Measurements from ENCODE around the gene CCDC137.

DNA sequence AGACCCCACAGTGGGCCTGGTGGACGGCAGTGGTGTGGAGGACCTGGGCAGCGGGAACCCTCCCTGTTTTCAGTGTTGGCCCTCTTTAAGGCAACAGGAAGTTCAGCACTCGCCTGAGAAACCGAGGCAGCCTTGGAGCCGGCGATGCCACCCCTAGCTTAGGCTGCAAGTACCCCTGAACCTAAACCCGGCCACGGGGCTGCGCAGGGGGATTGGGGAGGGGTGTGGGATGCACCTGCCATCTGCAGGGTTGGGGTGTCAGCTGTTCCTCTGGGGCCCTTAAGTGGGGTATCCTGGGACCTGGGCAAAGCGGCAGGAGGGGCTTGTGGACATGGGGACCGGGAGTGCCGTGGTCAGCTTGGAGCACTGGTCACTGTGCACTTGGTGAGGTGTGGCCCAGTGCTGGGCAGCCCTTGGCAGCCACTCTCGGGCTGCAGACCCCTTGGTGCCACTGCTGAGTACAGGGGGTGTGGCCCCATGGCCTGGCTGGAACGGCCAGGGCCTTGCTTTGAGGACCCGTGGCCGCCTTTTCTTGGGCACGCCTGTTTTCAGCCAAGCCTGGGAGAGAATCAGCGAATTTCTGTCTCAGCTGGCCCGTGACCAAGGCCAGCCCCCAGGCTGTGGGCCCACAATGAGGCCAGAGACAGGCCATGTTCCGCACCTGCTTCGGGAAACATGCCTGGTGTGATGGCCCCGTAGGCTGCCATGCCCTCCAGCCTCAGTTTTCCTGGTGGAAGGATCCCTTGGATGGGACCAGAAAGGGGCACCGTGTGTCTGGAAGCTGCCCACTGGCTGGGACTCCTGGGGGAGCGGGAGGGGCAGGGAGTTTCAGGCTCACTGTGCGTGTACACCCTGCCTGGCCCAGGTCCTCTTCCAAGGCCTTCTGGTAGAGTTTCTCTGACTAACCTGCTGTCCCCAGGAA lies 41.4 kb downstream of the CCDC137 start:
- TF ChIP-seq JUND (CRISPR knock-in tag; IDR thresholded peaks at IDR 0.05), result no peak
- TF ChIP-seq NBN (conservative IDR thresholded peaks at IDR 0.05), result no peak
- no peak for TF ChIP-seq TARDBP (CRISPR knock-in tag; IDR thresholded peaks at IDR 0.05)
- TF ChIP-seq, protein P1, sequence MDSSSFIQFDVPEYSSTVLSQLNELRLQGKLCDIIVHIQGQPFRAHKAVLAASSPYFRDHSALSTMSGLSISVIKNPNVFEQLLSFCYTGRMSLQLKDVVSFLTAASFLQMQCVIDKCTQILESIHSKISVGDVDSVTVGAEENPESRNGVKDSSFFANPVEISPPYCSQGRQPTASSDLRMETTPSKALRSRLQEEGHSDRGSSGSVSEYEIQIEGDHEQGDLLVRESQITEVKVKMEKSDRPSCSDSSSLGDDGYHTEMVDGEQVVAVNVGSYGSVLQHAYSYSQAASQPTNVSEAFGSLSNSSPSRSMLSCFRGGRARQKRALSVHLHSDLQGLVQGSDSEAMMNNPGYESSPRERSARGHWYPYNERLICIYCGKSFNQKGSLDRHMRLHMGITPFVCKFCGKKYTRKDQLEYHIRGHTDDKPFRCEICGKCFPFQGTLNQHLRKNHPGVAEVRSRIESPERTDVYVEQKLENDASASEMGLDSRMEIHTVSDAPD (CRISPR knock-in tag; IDR thresholded peaks at IDR 0.05), result no peak
- TF ChIP-seq, protein P2, sequence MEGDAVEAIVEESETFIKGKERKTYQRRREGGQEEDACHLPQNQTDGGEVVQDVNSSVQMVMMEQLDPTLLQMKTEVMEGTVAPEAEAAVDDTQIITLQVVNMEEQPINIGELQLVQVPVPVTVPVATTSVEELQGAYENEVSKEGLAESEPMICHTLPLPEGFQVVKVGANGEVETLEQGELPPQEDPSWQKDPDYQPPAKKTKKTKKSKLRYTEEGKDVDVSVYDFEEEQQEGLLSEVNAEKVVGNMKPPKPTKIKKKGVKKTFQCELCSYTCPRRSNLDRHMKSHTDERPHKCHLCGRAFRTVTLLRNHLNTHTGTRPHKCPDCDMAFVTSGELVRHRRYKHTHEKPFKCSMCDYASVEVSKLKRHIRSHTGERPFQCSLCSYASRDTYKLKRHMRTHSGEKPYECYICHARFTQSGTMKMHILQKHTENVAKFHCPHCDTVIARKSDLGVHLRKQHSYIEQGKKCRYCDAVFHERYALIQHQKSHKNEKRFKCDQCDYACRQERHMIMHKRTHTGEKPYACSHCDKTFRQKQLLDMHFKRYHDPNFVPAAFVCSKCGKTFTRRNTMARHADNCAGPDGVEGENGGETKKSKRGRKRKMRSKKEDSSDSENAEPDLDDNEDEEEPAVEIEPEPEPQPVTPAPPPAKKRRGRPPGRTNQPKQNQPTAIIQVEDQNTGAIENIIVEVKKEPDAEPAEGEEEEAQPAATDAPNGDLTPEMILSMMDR (CRISPR knock-in tag; IDR thresholded peaks at IDR 0.05), result no peak
- no peak for TF ChIP-seq ZNF282 (IDR thresholded peaks at IDR 0.05; ENCODE audit: partially characterized antibody)
- TF ChIP-seq HMGXB4 (CRISPR knock-in tag; IDR thresholded peaks at IDR 0.05; ENCODE audit: borderline replicate concordance in 1 of 2, low read depth in 1 of 2), result no peak
- TF ChIP-seq SIN3A (IDR thresholded peaks at IDR 0.05; ENCODE audit: borderline replicate concordance, low read depth, low read length), result no peak
- TF ChIP-seq KAT2B (IDR thresholded peaks at IDR 0.05; ENCODE audit: borderline replicate concordance, low read depth, low read length), result no peak
- TF ChIP-seq SMC3 (IDR thresholded peaks at IDR 0.05; ENCODE audit: low read length), result no peak
- TF ChIP-seq, protein P3, sequence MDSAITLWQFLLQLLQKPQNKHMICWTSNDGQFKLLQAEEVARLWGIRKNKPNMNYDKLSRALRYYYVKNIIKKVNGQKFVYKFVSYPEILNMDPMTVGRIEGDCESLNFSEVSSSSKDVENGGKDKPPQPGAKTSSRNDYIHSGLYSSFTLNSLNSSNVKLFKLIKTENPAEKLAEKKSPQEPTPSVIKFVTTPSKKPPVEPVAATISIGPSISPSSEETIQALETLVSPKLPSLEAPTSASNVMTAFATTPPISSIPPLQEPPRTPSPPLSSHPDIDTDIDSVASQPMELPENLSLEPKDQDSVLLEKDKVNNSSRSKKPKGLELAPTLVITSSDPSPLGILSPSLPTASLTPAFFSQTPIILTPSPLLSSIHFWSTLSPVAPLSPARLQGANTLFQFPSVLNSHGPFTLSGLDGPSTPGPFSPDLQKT (CRISPR knock-in tag; IDR thresholded peaks at IDR 0.05; ENCODE audit: borderline replicate concordance), result no peak
- no peak for TF ChIP-seq SCMH1 (CRISPR knock-in tag; IDR thresholded peaks at IDR 0.05; ENCODE audit: borderline replicate concordance)
- no peak for TF ChIP-seq BHLHE40 (IDR thresholded peaks at IDR 0.05; ENCODE audit: low read length)
